ENCODE measurements around the gene HS3ST1.

DNA sequence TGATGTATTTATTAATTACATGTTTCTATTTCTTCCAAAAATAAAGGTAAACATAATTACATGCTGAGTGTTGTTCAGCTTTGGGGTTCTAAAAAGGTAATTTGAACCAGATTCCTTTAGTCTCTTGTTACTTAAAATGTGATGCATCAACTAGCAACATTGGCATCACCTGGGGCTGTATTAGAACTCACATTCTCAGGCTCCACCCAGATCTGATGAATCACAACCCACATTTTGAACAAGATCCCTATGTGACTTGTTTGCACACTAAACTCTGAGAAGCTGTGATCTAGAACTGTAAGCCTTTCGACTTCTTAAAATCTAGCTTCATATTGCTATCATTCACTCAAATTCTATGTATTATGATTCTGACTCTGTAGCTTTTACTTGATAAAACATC lies 23.0 kb upstream of the HS3ST1 start:
- TF ChIP-seq CTCF (IDR thresholded peaks at IDR 0.05) (no peak), POLR2A (IDR thresholded peaks at IDR 0.05) (no peak), POLR2AphosphoS5 (IDR thresholded peaks at IDR 0.05) (no peak)

Data from prostate gland (tissue), 2 donors.